Kidney (tissue), 14 donors: Measurements from ENCODE around the gene TNRC6C. TPM values are rescaled to one million over a fixed set of nuclear protein-coding genes. Genes with fewer than 3 reads are reported as not detected.
"Not testable (repeated sequence)": the region's sequence is repeated elsewhere in the genome, so short reads cannot be mapped to it uniquely, and the experiment has no call there.

Experiments
- DNase-seq, 5 donors: peaks; one replicate each; pipeline ENCODE4 v3.0.0-alpha.2; 2013 to 2020
- FAIRE-seq: peaks from 2 replicates; lab custom pipeline; 2012; peaks lifted over from hg19 to GRCh38; lab: Jason Lieb, UNC
- H3K27ac ChIP-seq, 2 donors: one replicate each; pipeline ENCODE4 v1.7.0; 2013; ENCODE audit warnings: low read depth in 2 of 2, low read length in 2 of 2, inconsistent platforms in 1 of 2
- H3K27me3 ChIP-seq: one replicate; pipeline ENCODE4 v1.7.1; 2013; ENCODE audit warnings: low read length, inconsistent platforms; ENCODE audit not compliant: control insufficient read depth, insufficient read depth
- H3K36me3 ChIP-seq, 3 donors: one replicate each; pipeline versions ENCODE4 v1.7.0 to v1.7.1; 2013; ENCODE audit warnings: low read length in 3 of 3, control low read depth in 1 of 3, inconsistent platforms in 1 of 3; ENCODE audit not compliant: insufficient read depth in 3 of 3, control insufficient read depth in 2 of 3
- H3K4me1 ChIP-seq, 3 donors: one replicate each; pipeline versions ENCODE4 v1.7.0 to v1.7.1; 2013; ENCODE audit warnings: low read length in 3 of 3, inconsistent platforms in 1 of 3, low read depth in 1 of 3; ENCODE audit not compliant: control insufficient read depth in 2 of 3, insufficient read depth in 2 of 3
- H3K4me3 ChIP-seq, 3 donors: one replicate each; pipeline versions ENCODE4 v1.7.0 to v1.8.1; 2013; ENCODE audit warnings: low read length in 3 of 3, control low read depth in 1 of 3, inconsistent platforms in 1 of 3
- H3K9ac ChIP-seq, 3 donors: one replicate each; pipeline versions ENCODE4 v1.7.0 to v1.7.1; 2013; ENCODE audit warnings: low read length in 3 of 3, control low read depth in 1 of 3, inconsistent platforms in 1 of 3
- H3K9me3 ChIP-seq, 3 donors: one replicate each; pipeline versions ENCODE4 v1.7.0 to v1.7.1; 2013; ENCODE audit warnings: low read length in 3 of 3, control low read depth in 1 of 3, inconsistent platforms in 1 of 3; ENCODE audit not compliant: control insufficient read depth in 2 of 3, insufficient read depth in 1 of 3
- intact Hi-C: fragments of 100-400 bp; cut with DNase I; formaldehyde crosslinking; loops from one replicate; pipeline ENCODE4 v1.11.1; 2022
- polyA plus RNA-seq: library from polyadenylated mRNA; stranded (reverse); fragments of 350-450 nt; fragmentation: Illumina TruSeq; extraction: RNeasy Lipid Tissue Mini Kit (QIAGEN cat#74804); gene quantifications from one replicate; pipeline ENCODE4 v1.2.3, GENCODE V29; 2014; ENCODE audit warnings: low read depth, low replicate concordance; ENCODE audit not compliant: insufficient read depth
- total RNA-seq: library from RNA; stranded (reverse); fragmentation: NEBNext Ultra II Directional; extraction: Animal tissue kit (Norgen Biotek cat#: 25700); gene quantifications from one replicate; pipeline ENCODE4 v1.2.1, GENCODE V29; 2021
- TF ChIP-seq, protein P1 (sequence below): IDR thresholded peaks from 3 replicates; pipeline ENCODE4 v1.5.1; 2012; ENCODE audit warnings: mild to moderate bottlenecking, moderate library complexity, borderline replicate concordance; ENCODE audit not compliant: insufficient read depth; ENCODE audit errors: extremely low read depth
- donor health status: control.
- donor health status: control.
- donor health status: control.
- donor health status: control.
- donor health status: control.
- donor health status: DM: yes; HTN: yes; CAD: no.
- donor health status: Normal renal cell carcinoma (clear cell type).

TNRC6C gene
- total and polyA plus RNA-seq, 2 donors from 2014 or later = 1.9 to 29.4 TPM

DNA sequence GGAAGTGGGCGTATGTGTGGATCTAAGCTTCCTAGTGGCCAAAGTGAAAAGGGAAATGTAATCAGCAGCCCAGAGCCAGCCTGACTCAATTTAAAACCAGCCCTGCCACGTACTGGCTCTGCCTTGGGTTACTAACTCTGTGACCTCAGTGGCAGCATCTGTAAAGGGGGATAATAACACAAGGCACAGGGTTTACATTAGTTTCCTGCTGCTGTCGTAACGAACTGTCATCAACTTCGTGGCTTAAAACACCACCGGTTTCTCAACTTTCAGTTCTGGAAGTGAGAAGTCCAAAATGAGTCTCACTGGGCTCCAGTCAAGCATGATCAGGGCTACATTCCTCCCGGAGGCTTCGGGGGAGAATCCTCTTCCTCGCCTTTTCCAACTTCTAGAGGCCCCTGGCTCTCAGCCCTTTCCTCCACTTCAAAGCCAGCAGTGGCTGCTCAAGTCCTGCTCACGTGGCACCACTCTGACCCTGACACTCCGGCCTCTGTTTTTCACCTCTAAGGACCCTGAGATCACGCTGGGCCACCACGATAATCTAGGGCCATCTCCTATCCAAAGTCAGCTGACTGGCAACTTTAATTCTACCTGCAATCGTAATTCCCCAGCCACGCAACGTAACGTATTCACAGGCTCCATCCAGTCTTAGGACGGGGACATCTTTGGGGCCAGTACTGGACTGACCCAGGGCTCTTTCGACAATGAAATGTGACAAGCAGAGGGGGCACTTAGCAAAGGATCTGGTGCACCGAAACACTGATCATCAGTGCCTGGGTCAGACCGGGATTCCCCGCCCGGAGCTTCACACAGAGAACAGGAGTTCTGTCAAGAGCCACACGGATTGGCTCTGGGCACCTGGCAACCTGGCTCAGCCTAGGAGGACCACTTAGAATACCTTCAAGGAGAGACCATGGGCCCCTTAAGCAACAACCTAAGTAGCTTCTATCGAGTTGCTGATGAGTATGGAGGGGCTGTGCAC, 155.6 kb downstream of the TNRC6C start:
- H3K27me3 ChIP-seq = no peaks in the 10 kb centered on the region
- FAIRE-seq = no peak
- no peak overlapping the region for H3K4me3 ChIP-seq
- H3K27ac ChIP-seq = no peak overlapping the region
- H3K9me3 ChIP-seq = no peaks in the 10 kb centered on the region
- peaks cover 0 to 2% (median 0%) of the 10 kb centered on the region in 3 donors for H3K4me1 ChIP-seq
- intact Hi-C loops = loop anchor here (10.0 kb wide), 2 partner anchors 61 to 131 kb away; no protein-coding TSS in a partner anchor
- TF ChIP-seq, protein P1, sequence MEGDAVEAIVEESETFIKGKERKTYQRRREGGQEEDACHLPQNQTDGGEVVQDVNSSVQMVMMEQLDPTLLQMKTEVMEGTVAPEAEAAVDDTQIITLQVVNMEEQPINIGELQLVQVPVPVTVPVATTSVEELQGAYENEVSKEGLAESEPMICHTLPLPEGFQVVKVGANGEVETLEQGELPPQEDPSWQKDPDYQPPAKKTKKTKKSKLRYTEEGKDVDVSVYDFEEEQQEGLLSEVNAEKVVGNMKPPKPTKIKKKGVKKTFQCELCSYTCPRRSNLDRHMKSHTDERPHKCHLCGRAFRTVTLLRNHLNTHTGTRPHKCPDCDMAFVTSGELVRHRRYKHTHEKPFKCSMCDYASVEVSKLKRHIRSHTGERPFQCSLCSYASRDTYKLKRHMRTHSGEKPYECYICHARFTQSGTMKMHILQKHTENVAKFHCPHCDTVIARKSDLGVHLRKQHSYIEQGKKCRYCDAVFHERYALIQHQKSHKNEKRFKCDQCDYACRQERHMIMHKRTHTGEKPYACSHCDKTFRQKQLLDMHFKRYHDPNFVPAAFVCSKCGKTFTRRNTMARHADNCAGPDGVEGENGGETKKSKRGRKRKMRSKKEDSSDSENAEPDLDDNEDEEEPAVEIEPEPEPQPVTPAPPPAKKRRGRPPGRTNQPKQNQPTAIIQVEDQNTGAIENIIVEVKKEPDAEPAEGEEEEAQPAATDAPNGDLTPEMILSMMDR = no peak
- peak in 1 of 5 donors; percentile 43 for DNase-seq
- no peaks in the 10 kb centered on the region for H3K36me3 ChIP-seq
- no peak overlapping the region for H3K9ac ChIP-seq

DNA sequence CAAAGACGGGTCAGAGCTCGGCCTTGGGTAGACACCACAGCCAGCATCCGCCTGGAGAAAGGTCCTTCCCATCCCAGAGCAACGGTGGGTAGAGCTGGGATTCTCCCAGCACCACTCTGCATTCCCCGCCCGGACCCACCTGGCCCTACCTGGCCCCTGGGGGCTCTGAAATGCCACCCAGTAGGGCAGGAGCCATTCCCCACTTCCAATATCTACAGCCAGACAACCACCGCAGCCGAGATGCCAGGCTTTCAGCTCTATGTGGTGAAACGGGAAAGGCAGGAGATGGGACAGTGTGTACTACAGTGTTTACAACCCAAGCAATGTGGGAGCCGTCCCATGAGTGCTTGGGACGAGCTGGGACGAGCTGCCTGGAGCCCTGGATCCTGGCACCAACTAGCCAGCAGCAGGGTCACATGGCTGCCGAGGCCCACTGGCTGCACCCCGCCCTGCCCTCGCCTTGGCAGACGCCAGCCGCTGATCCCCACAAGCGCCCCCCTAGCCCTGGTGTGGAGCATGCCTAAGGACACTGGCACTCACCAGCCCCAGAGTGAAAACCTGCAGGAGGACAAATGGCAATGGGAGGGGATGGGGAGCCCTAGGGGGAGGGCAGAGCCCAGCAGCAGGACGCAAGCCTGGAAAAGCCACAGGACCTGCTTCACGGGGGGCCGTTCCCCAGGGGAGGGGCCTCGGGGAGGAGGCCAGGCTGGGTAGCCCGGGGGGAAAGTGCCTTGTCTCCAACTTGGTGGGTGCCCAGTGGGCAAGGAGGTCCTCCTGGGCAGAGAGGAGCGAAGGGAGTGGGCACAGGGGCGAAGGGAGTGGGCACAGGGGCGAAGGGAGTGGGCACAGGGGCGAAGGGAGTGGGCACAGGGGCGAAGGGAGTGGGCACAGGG, 156.6 kb downstream of the TNRC6C start:
- H3K36me3 ChIP-seq = no peaks in the 10 kb centered on the region
- intact Hi-C loops = loop anchor here (10.0 kb wide), 2 partner anchors 60 to 130 kb away; no protein-coding TSS in a partner anchor
- H3K4me3 ChIP-seq = no peak overlapping the region

DNA sequence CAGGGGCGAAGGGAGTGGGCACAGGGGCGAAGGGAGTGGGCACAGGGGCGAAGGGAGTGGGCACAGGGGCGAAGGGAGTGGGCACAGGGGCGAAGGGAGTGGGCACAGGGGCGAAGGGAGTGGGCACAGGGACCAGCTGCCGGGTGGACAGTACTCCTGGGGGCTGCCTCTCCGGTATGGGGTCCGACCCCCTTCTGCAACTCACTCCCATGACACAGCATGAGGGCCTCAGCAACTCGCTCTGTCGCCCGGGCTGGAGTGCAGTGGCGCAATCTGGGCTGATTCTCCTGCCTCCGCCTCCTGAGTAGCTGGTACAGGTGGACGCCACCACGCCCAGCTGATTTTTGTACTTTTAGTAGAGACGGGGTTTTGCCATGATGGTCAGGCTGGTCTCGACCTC, 157.3 kb downstream of the TNRC6C start:
- H3K27me3 ChIP-seq, H3K9me3 ChIP-seq, H3K4me3 ChIP-seq, H3K9ac ChIP-seq, H3K4me1 ChIP-seq, H3K27ac ChIP-seq, FAIRE-seq, H3K36me3 ChIP-seq: not testable (repeated sequence)
- intact Hi-C loops = loop anchor here (10.0 kb wide), 2 partner anchors 59 to 129 kb away; no protein-coding TSS in a partner anchor
- peak in 1 of 5 donors; percentile 67 for DNase-seq

More for the DNA sequence above, 156.6 kb downstream of the TNRC6C start:
- DNase-seq (peak in 1 of 5 donors; percentile 51), FAIRE-seq (no peak)
- no peak overlapping the region for H3K9ac ChIP-seq
- no peak overlapping the region for H3K27ac ChIP-seq
- peaks cover 0 to 2% (median 0%) of the 10 kb centered on the region in 3 donors for H3K4me1 ChIP-seq
- TF ChIP-seq, protein P1 = no peak
- H3K9me3 ChIP-seq = no peaks in the 10 kb centered on the region
- H3K27me3 ChIP-seq = no peaks in the 10 kb centered on the region
